ENCODE measurements around the gene CCDC12.

The CCDC12 gene

DNA sequence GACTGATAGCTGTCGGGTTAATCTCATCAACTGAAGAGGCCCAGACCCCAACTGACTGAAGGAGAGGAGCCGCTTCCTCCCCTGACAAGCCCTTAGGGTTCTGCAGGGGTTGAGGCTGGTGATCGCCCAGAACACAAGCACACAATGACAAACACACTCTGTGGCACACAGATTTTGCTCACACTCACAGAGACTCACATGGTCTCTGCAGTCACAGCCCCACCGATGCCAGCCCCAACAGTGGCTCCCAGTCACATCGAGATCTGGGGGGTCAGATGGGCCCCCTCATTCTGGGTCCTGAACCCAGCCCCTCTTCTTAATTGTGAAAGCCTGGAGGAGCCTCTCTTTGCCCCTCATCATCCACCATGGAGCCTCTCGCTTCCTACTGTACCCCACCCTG lies 82.3 kb downstream of the CCDC12 start:
- H3K27me3 ChIP-seq (replicated peaks; ENCODE audit: insufficient read depth, low read length), result peaks cover 13% of the 10 kb centered on the region
- H3K9me3 ChIP-seq (replicated peaks; ENCODE audit: insufficient read depth, low read length), result no peaks in the 10 kb centered on the region
- H3K79me2 ChIP-seq (ENCODE audit: low read length), result no peaks in the 10 kb centered on the region
- H3K27ac ChIP-seq (ENCODE audit: low read length), result no peak overlapping the region
- 0 out of 2 replicates have a peak, but pooled peaks cover 3% of the 10 kb centered on the region for H3K4me1 ChIP-seq (ENCODE audit: low read length)
- H3K4me2 ChIP-seq (ENCODE audit: low read depth, low read length), result no peak overlapping the region
- H3K9ac ChIP-seq (ENCODE audit: low read length), result no peak overlapping the region
- no peaks in the 10 kb centered on the region for H3K36me3 ChIP-seq (replicated peaks; ENCODE audit: insufficient read depth, low read length)
- no peaks in the 10 kb centered on the region for H4K20me1 ChIP-seq (ENCODE audit: insufficient read depth, low read length)
- no peaks in the 10 kb centered on the region for H3F3A ChIP-seq (ENCODE audit: insufficient read depth, low read length)
- no peak overlapping the region for H2AFZ ChIP-seq (ENCODE audit: low read length)
- DNase-seq, result no peak
- TF ChIP-seq EZH2 (optimal IDR thresholded peaks at IDR 0.05; ENCODE audit: low read depth, low read length) (no peak), EZH2phosphoT487 (IDR thresholded peaks at IDR 0.05; ENCODE audit: low read length) (no peak)
- TF ChIP-seq, protein P1, sequence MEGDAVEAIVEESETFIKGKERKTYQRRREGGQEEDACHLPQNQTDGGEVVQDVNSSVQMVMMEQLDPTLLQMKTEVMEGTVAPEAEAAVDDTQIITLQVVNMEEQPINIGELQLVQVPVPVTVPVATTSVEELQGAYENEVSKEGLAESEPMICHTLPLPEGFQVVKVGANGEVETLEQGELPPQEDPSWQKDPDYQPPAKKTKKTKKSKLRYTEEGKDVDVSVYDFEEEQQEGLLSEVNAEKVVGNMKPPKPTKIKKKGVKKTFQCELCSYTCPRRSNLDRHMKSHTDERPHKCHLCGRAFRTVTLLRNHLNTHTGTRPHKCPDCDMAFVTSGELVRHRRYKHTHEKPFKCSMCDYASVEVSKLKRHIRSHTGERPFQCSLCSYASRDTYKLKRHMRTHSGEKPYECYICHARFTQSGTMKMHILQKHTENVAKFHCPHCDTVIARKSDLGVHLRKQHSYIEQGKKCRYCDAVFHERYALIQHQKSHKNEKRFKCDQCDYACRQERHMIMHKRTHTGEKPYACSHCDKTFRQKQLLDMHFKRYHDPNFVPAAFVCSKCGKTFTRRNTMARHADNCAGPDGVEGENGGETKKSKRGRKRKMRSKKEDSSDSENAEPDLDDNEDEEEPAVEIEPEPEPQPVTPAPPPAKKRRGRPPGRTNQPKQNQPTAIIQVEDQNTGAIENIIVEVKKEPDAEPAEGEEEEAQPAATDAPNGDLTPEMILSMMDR (IDR thresholded peaks at IDR 0.05; ENCODE audit: low read length), result no peak
- H3K4me3 ChIP-seq (ENCODE audit: low read length), result no peak overlapping the region
- no peaks in the 10 kb centered on the region for H3K9me2 ChIP-seq (replicated peaks; ENCODE audit: insufficient read depth, low read length)

DNA sequence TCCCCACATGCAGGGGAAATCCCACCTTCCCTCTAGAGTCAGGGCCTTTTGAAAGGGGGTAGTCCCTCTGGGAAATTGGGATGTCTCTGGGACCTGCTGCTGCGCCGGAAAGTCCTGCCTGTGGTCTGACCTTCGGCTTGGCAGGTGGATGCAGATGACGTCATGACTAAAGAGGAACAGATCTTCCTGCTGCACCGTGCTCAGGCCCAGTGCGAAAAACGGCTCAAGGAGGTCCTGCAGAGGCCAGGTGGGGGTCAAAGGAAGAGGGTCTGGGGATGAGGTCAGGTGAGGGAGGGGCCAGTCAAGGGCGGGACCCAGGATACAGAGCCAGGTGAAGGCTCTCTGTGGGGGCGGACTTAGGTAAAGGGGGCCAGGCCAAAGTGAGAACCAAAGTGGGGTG lies 82.8 kb downstream of the CCDC12 start:
- Histone ChIP-seq H3K9me2 (replicated peaks; ENCODE audit: insufficient read depth, low read length) (no peaks in the 10 kb centered on the region), H3K9ac (ENCODE audit: low read length) (no peak overlapping the region), H3K27me3 (replicated peaks; ENCODE audit: insufficient read depth, low read length) (peaks cover 13% of the 10 kb centered on the region), H3K4me1 (ENCODE audit: low read length) (0 out of 2 replicates have a peak, but pooled peaks cover 3% of the 10 kb centered on the region), H2AFZ (ENCODE audit: low read length) (no peak overlapping the region), H3K36me3 (replicated peaks; ENCODE audit: insufficient read depth, low read length) (no peaks in the 10 kb centered on the region), H3F3A (ENCODE audit: insufficient read depth, low read length) (no peaks in the 10 kb centered on the region), H4K20me1 (ENCODE audit: insufficient read depth, low read length) (no peaks in the 10 kb centered on the region), H3K79me2 (ENCODE audit: low read length) (no peaks in the 10 kb centered on the region), H3K4me3 (ENCODE audit: low read length) (no peak overlapping the region), H3K27ac (ENCODE audit: low read length) (no peak overlapping the region), H3K4me2 (ENCODE audit: low read depth, low read length) (no peak overlapping the region), H3K9me3 (replicated peaks; ENCODE audit: insufficient read depth, low read length) (no peaks in the 10 kb centered on the region)
- DNase-seq, result no peak
- no peak for TF ChIP-seq EZH2phosphoT487 (IDR thresholded peaks at IDR 0.05; ENCODE audit: low read length)
- TF ChIP-seq, protein P1 (IDR thresholded peaks at IDR 0.05; ENCODE audit: low read length), result no peak
- no peak for TF ChIP-seq EZH2 (optimal IDR thresholded peaks at IDR 0.05; ENCODE audit: low read depth, low read length)

DNA sequence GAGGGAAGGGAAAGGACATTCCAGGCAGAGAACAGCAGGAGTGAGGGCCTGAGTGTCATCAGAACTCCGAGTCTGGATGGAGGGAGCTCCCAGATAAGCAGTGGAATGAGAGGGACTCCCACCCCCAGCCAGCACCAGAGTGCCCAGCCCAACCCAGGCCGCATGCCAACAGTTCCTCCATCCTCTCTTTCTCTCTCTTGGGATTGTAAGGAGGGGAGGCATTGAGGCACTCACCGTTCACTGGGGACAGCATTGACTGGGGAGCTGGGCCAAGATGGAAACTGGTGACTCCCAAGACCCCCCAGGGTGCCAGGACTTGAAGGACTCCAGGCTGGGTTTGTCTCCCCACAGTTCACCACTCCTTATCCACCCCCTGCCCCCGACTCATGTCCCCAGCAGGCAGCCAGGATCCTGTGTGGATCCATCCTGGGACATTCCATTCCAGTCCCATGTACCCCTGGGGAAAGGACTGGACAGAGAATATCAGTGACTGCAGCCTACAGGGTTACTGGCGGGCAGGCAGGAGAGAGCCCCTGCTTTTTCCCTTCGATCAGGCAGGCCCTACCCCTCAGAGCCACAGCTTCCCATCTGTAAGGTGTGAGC lies 83.3 kb downstream of the CCDC12 start:
- peaks cover 14% of the 10 kb centered on the region for H3K27me3 ChIP-seq (replicated peaks; ENCODE audit: insufficient read depth, low read length)
- H3F3A ChIP-seq (ENCODE audit: insufficient read depth, low read length), result no peaks in the 10 kb centered on the region
- TF ChIP-seq EZH2 (optimal IDR thresholded peaks at IDR 0.05; ENCODE audit: low read depth, low read length) (no peak), EZH2phosphoT487 (IDR thresholded peaks at IDR 0.05; ENCODE audit: low read length) (no peak)
- TF ChIP-seq, protein P1 (IDR thresholded peaks at IDR 0.05; ENCODE audit: low read length), result no peak
- H3K9ac ChIP-seq (ENCODE audit: low read length), result no peak overlapping the region
- H2AFZ ChIP-seq (ENCODE audit: low read length), result peak overlapping the region; percentile 47; the same call in 1 of the 2 replicates
- no peaks in the 10 kb centered on the region for H3K79me2 ChIP-seq (ENCODE audit: low read length)
- no peaks in the 10 kb centered on the region for H3K9me3 ChIP-seq (replicated peaks; ENCODE audit: insufficient read depth, low read length)
- 0 out of 2 replicates have a peak, but pooled peaks cover 3% of the 10 kb centered on the region for H3K4me1 ChIP-seq (ENCODE audit: low read length)
- H3K36me3 ChIP-seq (replicated peaks; ENCODE audit: insufficient read depth, low read length), result no peaks in the 10 kb centered on the region
- H3K9me2 ChIP-seq (replicated peaks; ENCODE audit: insufficient read depth, low read length), result no peaks in the 10 kb centered on the region
- H3K27ac ChIP-seq (ENCODE audit: low read length), result no peak overlapping the region
- H4K20me1 ChIP-seq (ENCODE audit: insufficient read depth, low read length), result no peaks in the 10 kb centered on the region
- no peak for DNase-seq
- no peak overlapping the region for H3K4me3 ChIP-seq (ENCODE audit: low read length)
- H3K4me2 ChIP-seq (ENCODE audit: low read depth, low read length), result peak overlapping the region; percentile 78; the same call in 1 of the 2 replicates
